SH-SY5Y (cell line): ENCODE data around the gene GPATCH8.

Experiments used
- GATA2 ChIP-seq: IDR thresholded peaks from 2 replicates; pipeline ENCODE4 v1.6.1; 2011; ENCODE audit warnings: mild to moderate bottlenecking, low read depth, low read length
- GATA3 ChIP-seq: IDR thresholded peaks from 2 replicates; pipeline ENCODE4 v1.6.1; 2011; ENCODE audit warnings: low read depth, mild to moderate bottlenecking, low read length, moderate library complexity

- TF ChIP-seq GATA2 (no peak), GATA3 (no peak)
Observed at GRCh38 chr17:44397479-44398440, 105.4 kb downstream of the GPATCH8 start.
